Tibial nerve (tissue), 4 donors: Measurements from ENCODE around the gene SNRPD1. TPM values are rescaled to one million over a fixed set of nuclear protein-coding genes. Genes with fewer than 3 reads are reported as not detected.
"Not testable (repeated sequence)": the region's sequence is repeated elsewhere in the genome, so short reads cannot be mapped to it uniquely, and the experiment has no call there.

ENCODE experiments used
- DNase-seq, 2 donors: peaks; one replicate each; pipeline ENCODE4 v3.0.0-alpha.2; 2019; ENCODE audit warnings: low spot score in 2 of 2
- H3K27ac ChIP-seq, 4 donors: fragments of 200-600 bp; sonication (generic) in 3 of 4; one replicate each; pipeline ENCODE4 v1.5.1; 2017 to 2019; ENCODE audit warnings: mild to moderate bottlenecking in 1 of 4
- H3K27me3 ChIP-seq, 2 donors: fragments of 200-600 bp; sonication (generic) in 1 of 2; one replicate each; pipeline versions ENCODE4 v1.5.1 to v1.6.0; 2017 to 2019
- H3K36me3 ChIP-seq, 3 donors: fragments of 200-600 bp; sonication (generic); one replicate each; pipeline ENCODE4 v1.5.1; 2018 to 2019
- H3K4me1 ChIP-seq, 4 donors: fragments of 200-600 bp; sonication (generic) in 3 of 4; one replicate each; pipeline ENCODE4 v1.5.1; 2017 to 2019
- H3K4me3 ChIP-seq, 4 donors: fragments of 200-600 bp; sonication (generic) in 3 of 4; one replicate each; pipeline ENCODE4 v1.5.1; 2017 to 2019; ENCODE audit warnings: mild to moderate bottlenecking in 1 of 4, moderate library complexity in 1 of 4
- H3K9me3 ChIP-seq, 4 donors: fragments of 200-600 bp; sonication (generic) in 3 of 4; one replicate each; pipeline ENCODE4 v1.5.1; 2017 to 2019
- EP300 ChIP-seq, 2 donors: sonication (generic); formaldehyde crosslinking; IDR thresholded peaks; one replicate each; pipeline ENCODE4 v1.6.1; 2017; ENCODE audit warnings: antibody characterized with exemption in 2 of 2, mild to moderate bottlenecking in 1 of 2
- POLR2A ChIP-seq, 2 donors: fragments of 450-650 bp; IDR thresholded peaks; one replicate each; pipeline ENCODE4 v1.6.1; 2017; ENCODE audit warnings: antibody characterized with exemption in 2 of 2, mild to moderate bottlenecking in 2 of 2, moderate library complexity in 2 of 2
- WGBS, 2 donors: methylation state at CpG; one replicate each; pipeline ENCODE4 v1.1.5; 2018; 5-methylcytosine and 5-hydroxymethylcytosine counted together
- total RNA-seq, 4 donors: library from RNA; depleted of rRNA; stranded (reverse); fragments of >200 nt; gene quantifications; one replicate each; pipeline ENCODE4 v1.1.0, GENCODE V29; 2016
- TF ChIP-seq, protein P1 (sequence below), 5 experiments: fragments of 200-600 bp in 3 of 5; fragments of 450-650 bp in 2 of 5; sonication (generic) in 3 of 5; IDR thresholded peaks; one replicate each; pipeline ENCODE4 v1.5.1; 2016 to 2019; ENCODE audit warnings: antibody characterized with exemption in 5 of 5, mild to moderate bottlenecking in 3 of 5, moderate library complexity in 2 of 5

Gene SNRPD1
- 10 to 100 TPM in 1 of 4 donors, 1 to 10 TPM in 3; 4.3 to 12.6 (median 5.2) TPM for total RNA-seq

DNA sequence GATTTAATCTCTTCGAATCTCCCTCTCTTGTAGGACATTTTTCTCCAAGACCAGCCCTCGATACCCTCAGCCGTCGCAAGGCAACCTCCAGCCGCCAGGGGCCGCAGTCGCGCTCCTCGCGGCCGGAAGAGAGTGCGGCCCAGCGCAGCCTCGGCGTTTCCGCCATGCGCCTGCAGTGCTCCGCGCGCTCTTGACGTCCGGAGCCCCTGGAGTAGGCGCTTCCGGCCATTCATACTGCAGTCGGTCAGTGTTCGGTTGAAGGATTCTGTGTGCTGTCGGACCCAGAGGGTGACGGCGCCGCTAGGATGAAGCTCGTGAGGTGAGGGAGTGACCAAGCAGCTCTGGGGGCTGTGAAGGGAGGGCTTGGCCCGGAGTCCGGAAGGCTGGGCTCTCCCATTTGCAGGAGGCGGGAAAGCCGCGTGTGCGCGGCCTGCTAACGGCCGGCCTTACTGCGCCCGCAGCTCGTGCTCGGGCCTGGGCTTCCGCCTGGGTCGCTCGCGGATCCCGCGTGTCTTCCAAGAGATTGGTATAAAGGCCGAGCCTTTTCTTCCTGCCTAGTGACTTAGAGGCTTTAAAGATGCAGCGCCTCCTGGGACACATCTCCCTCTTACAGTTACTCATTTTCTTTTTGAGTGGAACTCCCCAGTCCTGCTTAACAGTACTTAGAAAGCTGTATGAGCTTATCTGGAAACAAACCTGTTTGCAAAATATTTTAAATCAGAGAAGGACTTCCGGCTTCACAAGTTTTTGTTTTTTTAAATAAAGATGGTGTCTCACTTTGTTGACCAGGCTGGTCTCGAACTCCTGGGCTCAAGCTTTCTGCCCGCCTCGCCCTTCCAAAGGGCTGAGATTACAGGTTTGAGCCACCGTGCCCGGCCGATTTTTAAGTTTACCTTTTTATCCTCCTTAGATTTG is at the start of gene SNRPD1:
SNRPD1 (plus strand) TSS at position 190 of the 915 bp plus-strand sequence; CDS start at position 306, 116 bp downstream.
- 0 to 1% methylated on average over 50 to 58 of the region's 59 CpGs for WGBS, 2 donors
- peak within 1 kb of the TSS in 3 of 4 donors; percentile 74 to 85 (median 82) for H3K27ac ChIP-seq
- no peaks in the 10 kb centered on the region for H3K9me3 ChIP-seq
- H3K27me3 ChIP-seq: no peaks in the 10 kb centered on the region
- peak within 1 kb of the TSS; percentile 52 to 79 (median 72) for H3K4me3 ChIP-seq
- H3K36me3 ChIP-seq: peaks cover 0 to 24% (median 0%) of the 10 kb centered on the region in 3 donors
- peak; percentile 63 to 78 for DNase-seq
- TF ChIP-seq EP300 (IDR thresholded peaks at IDR 0.05): peak; percentile 86 to 91
- TF ChIP-seq, protein P1, sequence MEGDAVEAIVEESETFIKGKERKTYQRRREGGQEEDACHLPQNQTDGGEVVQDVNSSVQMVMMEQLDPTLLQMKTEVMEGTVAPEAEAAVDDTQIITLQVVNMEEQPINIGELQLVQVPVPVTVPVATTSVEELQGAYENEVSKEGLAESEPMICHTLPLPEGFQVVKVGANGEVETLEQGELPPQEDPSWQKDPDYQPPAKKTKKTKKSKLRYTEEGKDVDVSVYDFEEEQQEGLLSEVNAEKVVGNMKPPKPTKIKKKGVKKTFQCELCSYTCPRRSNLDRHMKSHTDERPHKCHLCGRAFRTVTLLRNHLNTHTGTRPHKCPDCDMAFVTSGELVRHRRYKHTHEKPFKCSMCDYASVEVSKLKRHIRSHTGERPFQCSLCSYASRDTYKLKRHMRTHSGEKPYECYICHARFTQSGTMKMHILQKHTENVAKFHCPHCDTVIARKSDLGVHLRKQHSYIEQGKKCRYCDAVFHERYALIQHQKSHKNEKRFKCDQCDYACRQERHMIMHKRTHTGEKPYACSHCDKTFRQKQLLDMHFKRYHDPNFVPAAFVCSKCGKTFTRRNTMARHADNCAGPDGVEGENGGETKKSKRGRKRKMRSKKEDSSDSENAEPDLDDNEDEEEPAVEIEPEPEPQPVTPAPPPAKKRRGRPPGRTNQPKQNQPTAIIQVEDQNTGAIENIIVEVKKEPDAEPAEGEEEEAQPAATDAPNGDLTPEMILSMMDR (IDR thresholded peaks at IDR 0.05): peak; percentile 91 to 96 (median 94)
- TF ChIP-seq POLR2A (IDR thresholded peaks at IDR 0.05): no peak
- peaks cover 0 to 15% (median 10%) of the 10 kb centered on the region in 4 donors for H3K4me1 ChIP-seq

GRCh38 chr18:21571772-21572171 is 40.3 kb upstream of the SNRPD1 start:
- DNase-seq: no peak
- no peak overlapping the region for H3K4me3 ChIP-seq
- no peaks in the 10 kb centered on the region for H3K27me3 ChIP-seq
- H3K9me3 ChIP-seq: no peaks in the 10 kb centered on the region
- H3K27ac ChIP-seq: no peak overlapping the region
- TF ChIP-seq EP300 (IDR thresholded peaks at IDR 0.05) (no peak), POLR2A (IDR thresholded peaks at IDR 0.05) (no peak)
- TF ChIP-seq, protein P1 (IDR thresholded peaks at IDR 0.05): no peak
- peaks cover 0 to 83% (median 6%) of the 10 kb centered on the region in 3 donors for H3K36me3 ChIP-seq
- H3K4me1 ChIP-seq: peaks cover 0 to 3% (median 0%) of the 10 kb centered on the region in 4 donors

DNA sequence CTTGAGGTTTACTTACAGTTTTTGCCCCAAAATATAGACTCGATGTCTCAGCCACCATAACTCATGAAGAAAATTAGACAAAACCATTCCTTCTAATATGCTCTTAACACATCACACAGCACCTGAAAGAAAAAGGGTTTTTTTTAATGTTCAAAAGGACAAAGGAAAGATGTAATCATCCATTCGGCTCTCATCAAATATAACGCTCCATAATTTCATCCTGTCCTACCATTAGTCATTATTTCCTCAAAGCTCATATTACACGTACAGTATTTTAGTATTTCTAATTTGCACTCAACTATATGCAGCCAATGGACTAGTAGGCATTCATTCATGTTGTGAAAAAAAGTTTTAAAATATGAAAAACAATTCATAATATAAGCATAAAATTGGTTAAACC is 36.5 kb upstream of the SNRPD1 start:
- Histone ChIP-seq H3K27ac (no peak overlapping the region), H3K27me3 (no peaks in the 10 kb centered on the region)

GRCh38 chr18:21584391-21584790 is 27.7 kb upstream of the SNRPD1 start:
- WGBS, 2 donors: 91 to 93% methylated on average over 5 of the region's 5 CpGs
- TF ChIP-seq POLR2A (IDR thresholded peaks at IDR 0.05) (no peak), EP300 (IDR thresholded peaks at IDR 0.05) (no peak)
- TF ChIP-seq, protein P1 (IDR thresholded peaks at IDR 0.05): no peak
- no peak for DNase-seq
- peaks cover 0 to 9% (median 0%) of the 10 kb centered on the region in 4 donors for H3K9me3 ChIP-seq
- H3K4me1 ChIP-seq: no peaks in the 10 kb centered on the region
- H3K27me3 ChIP-seq: no peaks in the 10 kb centered on the region
- H3K4me3 ChIP-seq: no peak overlapping the region
- H3K27ac ChIP-seq: no peak overlapping the region
- peaks cover 0 to 31% (median 0%) of the 10 kb centered on the region in 3 donors for H3K36me3 ChIP-seq

More for the DNA sequence above, 36.5 kb upstream of the SNRPD1 start:
- TF ChIP-seq EP300 (IDR thresholded peaks at IDR 0.05) (no peak), POLR2A (IDR thresholded peaks at IDR 0.05) (no peak)
- TF ChIP-seq, protein P1 (IDR thresholded peaks at IDR 0.05): no peak
- Histone ChIP-seq H3K4me1 (peaks cover 0 to 3% (median 0%) of the 10 kb centered on the region in 4 donors), H3K4me3 (no peak overlapping the region), H3K9me3 (no peaks in the 10 kb centered on the region), H3K36me3 (peaks cover 0 to 71% (median 6%) of the 10 kb centered on the region in 3 donors)
- 92 to 96% methylated on average over 4 of the region's 4 CpGs for WGBS, 2 donors
- no peak for DNase-seq

DNA sequence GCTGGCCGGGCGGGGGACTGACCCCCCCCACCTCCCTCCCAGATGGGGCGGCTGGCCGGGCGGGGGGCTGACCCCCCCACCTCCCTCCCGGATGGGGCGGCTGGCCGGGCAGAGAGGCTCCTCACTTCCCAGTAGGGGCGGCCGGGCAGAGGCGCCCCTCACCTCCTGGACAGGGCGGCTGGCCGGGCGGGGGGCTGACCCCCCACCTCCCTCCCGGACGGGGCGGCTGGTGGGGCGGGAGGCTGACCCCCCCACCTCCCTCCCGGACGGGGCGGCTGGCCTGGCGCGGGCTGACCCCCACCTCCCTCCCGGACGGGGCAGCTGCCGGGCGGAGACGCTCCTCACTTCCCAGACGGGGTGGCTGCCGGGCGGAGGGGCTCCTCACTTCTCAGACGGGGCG is 19.8 kb upstream of the SNRPD1 start:
- H3K9me3 ChIP-seq, H3K4me3 ChIP-seq, DNase-seq, H3K4me1 ChIP-seq, H3K27me3 ChIP-seq, H3K27ac ChIP-seq, H3K36me3 ChIP-seq: not testable (repeated sequence)
- WGBS, 2 donors: 95% methylated on average over 15 of the region's 33 CpGs; no CpG with 5 or more reads in 1 of the 2 donors
